Neuronal stem cell (in vitro differentiated cells): ENCODE measurements around the gene VSIR.

Experiments used
- DNase-seq: peaks from one replicate; pipeline ENCODE4 v3.0.0-alpha.2; 2013; ENCODE audit warnings: low spot score
- H2AFZ ChIP-seq: one replicate; pipeline ENCODE4 v1.6.1; 2013; ENCODE audit warnings: mild to moderate bottlenecking, low read length, inconsistent platforms
- H2AK5ac ChIP-seq: 2 replicates; pipeline ENCODE4 v1.6.1; 2013; ENCODE audit warnings: low read depth, mild to moderate bottlenecking, inconsistent platforms, low read length, moderate library complexity, mixed read lengths
- H2BK120ac ChIP-seq: 2 replicates; pipeline ENCODE4 v1.6.1; 2013; ENCODE audit warnings: low read depth, mild to moderate bottlenecking, inconsistent platforms, low read length, moderate library complexity, mixed read lengths
- H2BK12ac ChIP-seq: one replicate; pipeline ENCODE4 v1.6.1; 2013; ENCODE audit warnings: low read length, inconsistent platforms
- H2BK15ac ChIP-seq: 2 replicates; pipeline ENCODE4 v1.6.1; 2013; ENCODE audit warnings: mild to moderate bottlenecking, low read length, inconsistent platforms, mixed read lengths
- H2BK5ac ChIP-seq: one replicate; pipeline ENCODE4 v1.6.1; 2013; ENCODE audit warnings: inconsistent platforms, mild to moderate bottlenecking, low read length, moderate library complexity
- H3K14ac ChIP-seq: one replicate; pipeline ENCODE4 v1.6.1; 2013; ENCODE audit warnings: low read length, inconsistent platforms
- H3K18ac ChIP-seq: 2 replicates; pipeline ENCODE4 v1.6.1; 2013; ENCODE audit warnings: low read length, inconsistent platforms
- H3K23ac ChIP-seq: 2 replicates; pipeline ENCODE4 v1.6.1; 2013; ENCODE audit warnings: low read depth, mild to moderate bottlenecking, mixed read lengths, low read length, inconsistent platforms; ENCODE audit not compliant: poor library complexity
- H3K27ac ChIP-seq: replicated peaks from 3 replicates; pipeline ENCODE4 v1.5.1; 2013; ENCODE audit warnings: low read length, inconsistent platforms
- H3K27me3 ChIP-seq, 3 experiments: 2 replicates each; pipeline ENCODE4 v1.6.1; 2013; ENCODE audit warnings: low read length in 3 of 3, mild to moderate bottlenecking in 2 of 3, inconsistent platforms in 1 of 3, low read depth in 1 of 3, mixed read lengths in 1 of 3, moderate library complexity in 1 of 3; ENCODE audit not compliant: control insufficient read depth in 3 of 3, insufficient read depth in 3 of 3
- H3K36me3 ChIP-seq, 2 donors: replicated peaks in 1 of 2; 2 replicates each; pipeline ENCODE4 v1.6.1; 2013; ENCODE audit warnings: low read length in 2 of 2; ENCODE audit not compliant: control insufficient read depth in 2 of 2, insufficient read depth in 2 of 2
- H3K4ac ChIP-seq: 2 replicates; pipeline ENCODE4 v1.6.1; 2013; ENCODE audit warnings: inconsistent platforms, mild to moderate bottlenecking, low read length, moderate library complexity
- H3K4me1 ChIP-seq, 2 donors: 1 replicate in 1 of 2; 2 replicates in 1 of 2; pipeline ENCODE4 v1.6.1; 2013; ENCODE audit warnings: low read length in 2 of 2, low read depth in 1 of 2; ENCODE audit not compliant: control insufficient read depth in 2 of 2, insufficient read depth in 1 of 2
- H3K4me2 ChIP-seq: one replicate; pipeline ENCODE4 v1.6.1; 2013; ENCODE audit warnings: mild to moderate bottlenecking, low read length, inconsistent platforms; ENCODE audit not compliant: insufficient read depth, poor library complexity, severe bottlenecking
- H3K4me3 ChIP-seq, 2 donors: 2 replicates each; pipeline ENCODE4 v1.5.1; 2013; ENCODE audit warnings: low read length in 2 of 2, mild to moderate bottlenecking in 2 of 2, inconsistent platforms in 1 of 2, moderate library complexity in 1 of 2
- H3K79me1 ChIP-seq: one replicate; pipeline ENCODE4 v1.6.1; 2013; ENCODE audit warnings: low read depth, mild to moderate bottlenecking, inconsistent platforms, low read length, moderate library complexity
- H3K9ac ChIP-seq: one replicate; pipeline ENCODE4 v1.6.1; 2013; ENCODE audit warnings: mild to moderate bottlenecking, low read depth, low read length, inconsistent platforms; ENCODE audit not compliant: poor library complexity
- H3K9me3 ChIP-seq, 2 donors: replicated peaks in 1 of 2; 2 replicates each; pipeline versions ENCODE3 to v1.6.1; 2013; ENCODE audit warnings: low read length in 2 of 2, mild to moderate bottlenecking in 2 of 2, inconsistent platforms in 1 of 2, low read depth in 1 of 2, mixed read lengths in 1 of 2, moderate library complexity in 1 of 2; ENCODE audit not compliant: control insufficient read depth in 2 of 2, insufficient read depth in 1 of 2
- H4K8ac ChIP-seq: one replicate; pipeline ENCODE4 v1.6.1; 2013; ENCODE audit warnings: low read depth, mild to moderate bottlenecking, inconsistent platforms, low read length, moderate library complexity
- H4K91ac ChIP-seq: one replicate; pipeline ENCODE4 v1.6.1; 2013; ENCODE audit warnings: low read length, low read depth, mild to moderate bottlenecking, inconsistent platforms; ENCODE audit not compliant: poor library complexity
- WGBS, 2 donors: extraction: QIAGEN DNeasy Blood & Tissue Kit; methylation state at CpG; one replicate each; pipeline ENCODE4 v1.1.7; 2013; ENCODE audit warnings: missing lambda C conversion rate in 2 of 2, mixed read lengths in 1 of 2; ENCODE audit not compliant: insufficient read length in 2 of 2, insufficient replicate concordance in 1 of 2; ENCODE audit errors: extremely low coverage in 2 of 2; 5-methylcytosine and 5-hydroxymethylcytosine counted together

Gene VSIR

GRCh38 chr10:71748671-71749191 is 24.6 kb downstream of the VSIR start:
- Histone ChIP-seq H2BK5ac (no peak overlapping the region), H4K8ac (no peak overlapping the region), H4K91ac (no peak overlapping the region), H3K27ac (no peak overlapping the region), H3K9ac (peak overlapping the region; percentile 31), H3K4ac (no peak overlapping the region), H3K9me3 (no peaks in the 10 kb centered on the region), H3K79me1 (no peaks in the 10 kb centered on the region), H2BK12ac (no peak overlapping the region), H3K36me3 (no peaks in the 10 kb centered on the region), H3K4me2 (no peak overlapping the region), H2BK120ac (no peak overlapping the region), H2AK5ac (peak overlapping the region; percentile 11), H3K18ac (peak overlapping the region; percentile 24), H3K14ac (no peak overlapping the region), H2BK15ac (peak overlapping the region; percentile 3), H3K4me3 (no peak overlapping the region), H3K27me3 (peaks cover 0 to 15% (median 0%) of the 10 kb centered on the region in 3 experiments), H2AFZ (peak overlapping the region; percentile 61), H3K4me1 (peaks cover 4 to 10% of the 10 kb centered on the region in 2 donors), H3K23ac (peak overlapping the region; percentile 37)
- WGBS, 2 donors, result no CpG with 5 or more reads among the region's 15 CpGs
- DNase-seq, result no peak

DNA sequence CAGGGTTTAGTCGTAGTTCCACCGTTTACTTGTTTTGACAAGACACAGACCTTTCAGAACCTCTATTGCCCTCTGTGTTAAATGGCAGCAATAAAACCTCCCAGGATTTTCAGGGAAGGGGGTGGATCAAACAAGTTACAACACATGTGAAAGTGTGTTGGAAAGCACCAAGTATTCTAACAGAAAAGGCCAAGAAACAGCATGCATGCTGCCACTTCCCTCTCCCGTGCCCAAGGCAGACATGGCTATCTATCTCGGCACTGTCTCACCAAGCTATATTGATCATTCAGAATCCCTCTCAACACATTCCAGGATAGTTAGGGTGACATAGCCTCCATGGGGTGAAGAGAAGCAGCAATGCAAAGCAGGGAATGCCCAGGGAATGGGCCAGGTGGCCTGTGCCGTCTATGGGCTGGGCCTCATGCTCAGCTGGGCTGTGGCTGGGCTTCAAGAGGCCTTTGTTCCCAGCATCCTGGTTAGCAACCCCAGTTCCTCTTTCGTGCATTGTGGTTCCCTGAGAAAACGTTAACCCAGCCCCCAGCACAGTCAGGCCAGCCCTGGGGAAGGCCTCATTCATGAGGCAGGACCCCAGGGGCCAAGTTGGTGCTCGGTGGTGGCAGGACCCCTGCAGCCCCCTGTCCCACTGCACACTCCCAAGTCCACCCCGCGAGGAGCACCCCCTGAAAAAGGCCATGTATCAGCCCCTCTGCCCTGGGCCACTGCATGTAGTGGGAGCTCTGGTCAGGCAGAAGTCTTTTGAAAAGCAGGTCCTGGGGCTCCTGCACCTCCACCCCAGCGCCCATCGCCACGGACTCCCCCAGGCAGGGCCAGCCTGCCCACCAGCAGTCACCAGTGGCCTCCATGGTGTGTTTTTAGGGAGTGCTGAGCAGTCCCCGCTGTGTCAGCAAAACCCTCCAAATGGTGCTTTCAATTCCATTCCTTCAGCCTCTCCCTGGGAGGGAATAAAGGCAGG is 25.5 kb downstream of the VSIR start:
- no peak overlapping the region for H2AFZ ChIP-seq
- H2BK5ac ChIP-seq, result no peak overlapping the region
- H3K27me3 ChIP-seq, result peaks cover 0 to 8% (median 0%) of the 10 kb centered on the region in 3 experiments
- peak overlapping the region; percentile 16 for H2BK15ac ChIP-seq
- DNase-seq, result no peak
- H3K23ac ChIP-seq, result no peak overlapping the region
- WGBS, 2 donors, result no CpG with 5 or more reads among the region's 14 CpGs
- peaks cover 4 to 8% of the 10 kb centered on the region in 2 donors for H3K4me1 ChIP-seq
- peak overlapping the region; percentile 58 for H3K18ac ChIP-seq
- H2BK120ac ChIP-seq, result no peak overlapping the region
- H3K9ac ChIP-seq, result no peak overlapping the region
- H3K4ac ChIP-seq, result no peak overlapping the region
- H3K4me2 ChIP-seq, result no peak overlapping the region
- H3K36me3 ChIP-seq, result no peaks in the 10 kb centered on the region
- H3K4me3 ChIP-seq, result no peak overlapping the region
- no peak overlapping the region for H3K14ac ChIP-seq
- no peaks in the 10 kb centered on the region for H3K79me1 ChIP-seq
- no peak overlapping the region for H2AK5ac ChIP-seq
- peak overlapping the region; percentile 16 for H2BK12ac ChIP-seq
- no peak overlapping the region for H3K27ac ChIP-seq
- H4K91ac ChIP-seq, result no peak overlapping the region
- no peak overlapping the region for H4K8ac ChIP-seq
- H3K9me3 ChIP-seq, result no peaks in the 10 kb centered on the region

GRCh38 chr10:71747039-71747531 is 26.2 kb downstream of the VSIR start:
- H3K4me3 ChIP-seq, result no peak overlapping the region

More at GRCh38 chr10:71747039-71747531, 26.2 kb downstream of the VSIR start:
- H3K9me3 ChIP-seq, result no peaks in the 10 kb centered on the region
- no peak overlapping the region for H3K14ac ChIP-seq
- peak overlapping the region; percentile 67 for H3K18ac ChIP-seq
- no peak overlapping the region for H2BK120ac ChIP-seq
- no peak overlapping the region for H2AFZ ChIP-seq
- peaks cover 4 to 8% of the 10 kb centered on the region in 2 donors for H3K4me1 ChIP-seq
- no CpG with 5 or more reads among the region's 2 CpGs for WGBS, 2 donors
- H3K23ac ChIP-seq, result peak overlapping the region; percentile 62
- H2BK12ac ChIP-seq, result no peak overlapping the region
- peaks cover 0 to 3% (median 0%) of the 10 kb centered on the region in 3 experiments for H3K27me3 ChIP-seq
- peak overlapping the region; percentile 59 for H2BK5ac ChIP-seq
- H4K91ac ChIP-seq, result no peak overlapping the region
- H3K27ac ChIP-seq, result no peak overlapping the region
- H2AK5ac ChIP-seq, result peak overlapping the region; percentile 42
- DNase-seq, result no peak
- no peak overlapping the region for H3K4me2 ChIP-seq
- no peak overlapping the region for H2BK15ac ChIP-seq
- H3K9ac ChIP-seq, result peak overlapping the region; percentile 25
- no peaks in the 10 kb centered on the region for H3K79me1 ChIP-seq
- no peak overlapping the region for H3K4ac ChIP-seq
- no peak overlapping the region for H4K8ac ChIP-seq
- no peaks in the 10 kb centered on the region for H3K36me3 ChIP-seq
